Measurements from ENCODE around the gene LYPD4.

Gene LYPD4

DNA sequence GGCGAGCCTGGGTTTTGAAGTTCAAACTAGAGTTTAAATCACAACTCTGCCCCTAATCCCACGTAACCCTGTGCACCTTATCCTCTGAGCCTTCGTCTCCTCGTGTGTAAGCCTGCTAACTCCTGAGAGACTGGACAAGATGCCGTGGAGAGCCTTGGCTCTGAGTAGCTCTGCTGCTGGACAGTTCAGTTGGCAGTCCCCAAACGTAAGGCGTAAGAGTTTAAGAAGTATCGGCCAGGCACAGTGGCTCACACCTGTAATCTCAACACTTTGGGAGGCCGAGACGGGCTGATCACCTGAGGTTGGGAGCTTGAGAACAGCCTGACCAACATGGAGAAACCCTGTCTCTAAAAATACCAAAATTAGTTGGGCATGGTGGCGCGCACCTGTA is 27.9 kb upstream of the LYPD4 start:
- H3F3A ChIP-seq (ENCODE audit: insufficient read depth, low read length) = peaks cover 26% of the 10 kb centered on the region
- peaks cover 51% of the 10 kb centered on the region for H3K36me3 ChIP-seq (ENCODE audit: insufficient read depth, low read length)
- no peaks in the 10 kb centered on the region for H3K27me3 ChIP-seq (ENCODE audit: insufficient read depth, low read length)
- peak overlapping the region; percentile 100 for H3K27ac ChIP-seq (ENCODE audit: low read depth, low read length, poor library complexity, severe bottlenecking)
- H3K9me3 ChIP-seq (ENCODE audit: low read length) = no peaks in the 10 kb centered on the region
- 0 out of 2 replicates have a peak, but pooled peaks cover 3% of the 10 kb centered on the region for H3K79me2 ChIP-seq (ENCODE audit: insufficient read depth, low read length)
- no peak overlapping the region for H3K9ac ChIP-seq (ENCODE audit: low read length)
- no peaks in the 10 kb centered on the region for H4K20me1 ChIP-seq (ENCODE audit: insufficient read depth, low read length)
- H3K4me3 ChIP-seq (ENCODE audit: low read depth, low read length, poor library complexity, severe bottlenecking) = no peak overlapping the region
- no peak for TF ChIP-seq EZH2 (IDR thresholded peaks at IDR 0.05; ENCODE audit: borderline replicate concordance, low read length)
- TF ChIP-seq CTCF (IDR thresholded peaks at IDR 0.05; ENCODE audit: low read length) = no peak
- no peak overlapping the region for H2AFZ ChIP-seq (ENCODE audit: low read length)
- no peaks in the 10 kb centered on the region for H3K9me2 ChIP-seq (ENCODE audit: low read depth, low read length)
- no peak overlapping the region for H3K4me2 ChIP-seq (ENCODE audit: low read length)
- H3K4me1 ChIP-seq (ENCODE audit: insufficient read depth, low read length, severe bottlenecking) = peaks cover 67% of the 10 kb centered on the region

- Histone ChIP-seq H3K9me2 (ENCODE audit: low read depth, low read length) (no peaks in the 10 kb centered on the region), H3K27me3 (ENCODE audit: insufficient read depth, low read length) (no peaks in the 10 kb centered on the region), H3K4me2 (ENCODE audit: low read length) (no peak overlapping the region), H4K20me1 (ENCODE audit: insufficient read depth, low read length) (no peaks in the 10 kb centered on the region), H3K9ac (ENCODE audit: low read length) (no peak overlapping the region), H3K27ac (ENCODE audit: low read depth, low read length, poor library complexity, severe bottlenecking) (peak overlapping the region; percentile 100), H3F3A (ENCODE audit: insufficient read depth, low read length) (peaks cover 26% of the 10 kb centered on the region), H2AFZ (ENCODE audit: low read length) (no peak overlapping the region), H3K9me3 (ENCODE audit: low read length) (no peaks in the 10 kb centered on the region), H3K79me2 (ENCODE audit: insufficient read depth, low read length) (0 out of 2 replicates have a peak, but pooled peaks cover 3% of the 10 kb centered on the region), H3K4me1 (ENCODE audit: insufficient read depth, low read length, severe bottlenecking) (peaks cover 67% of the 10 kb centered on the region), H3K4me3 (ENCODE audit: low read depth, low read length, poor library complexity, severe bottlenecking) (no peak overlapping the region), H3K36me3 (ENCODE audit: insufficient read depth, low read length) (peaks cover 57% of the 10 kb centered on the region)
- TF ChIP-seq EZH2 (IDR thresholded peaks at IDR 0.05; ENCODE audit: borderline replicate concordance, low read length) (no peak), CTCF (IDR thresholded peaks at IDR 0.05; ENCODE audit: low read length) (no peak)
Measured at GRCh38 chr19:41871573-41872383, 27.3 kb upstream of the LYPD4 start.

GRCh38 chr19:41870401-41870873 is 26.0 kb upstream of the LYPD4 start:
- Histone ChIP-seq H3K36me3 (ENCODE audit: insufficient read depth, low read length) (peaks cover 69% of the 10 kb centered on the region), H3K9ac (ENCODE audit: low read length) (no peak overlapping the region), H3K4me2 (ENCODE audit: low read length) (0 out of 2 replicates have a peak overlapping the region, but pooled peaks have one; percentile 21), H4K20me1 (ENCODE audit: insufficient read depth, low read length) (no peaks in the 10 kb centered on the region), H3K4me3 (ENCODE audit: low read depth, low read length, poor library complexity, severe bottlenecking) (no peak overlapping the region), H3K27ac (ENCODE audit: low read depth, low read length, poor library complexity, severe bottlenecking) (peak overlapping the region; percentile 100), H3K9me2 (ENCODE audit: low read depth, low read length) (no peaks in the 10 kb centered on the region), H3K27me3 (ENCODE audit: insufficient read depth, low read length) (no peaks in the 10 kb centered on the region), H2AFZ (ENCODE audit: low read length) (no peak overlapping the region), H3F3A (ENCODE audit: insufficient read depth, low read length) (peaks cover 14% of the 10 kb centered on the region), H3K9me3 (ENCODE audit: low read length) (no peaks in the 10 kb centered on the region), H3K4me1 (ENCODE audit: insufficient read depth, low read length, severe bottlenecking) (peaks cover 65% of the 10 kb centered on the region), H3K79me2 (ENCODE audit: insufficient read depth, low read length) (0 out of 2 replicates have a peak, but pooled peaks cover 7% of the 10 kb centered on the region)
- TF ChIP-seq EZH2 (IDR thresholded peaks at IDR 0.05; ENCODE audit: borderline replicate concordance, low read length) (no peak), CTCF (IDR thresholded peaks at IDR 0.05; ENCODE audit: low read length) (no peak)

Measured in OCI-LY1 (cell line).